WTC11 (cell line): Measurements from ENCODE around the gene SHMT1. TPM values are rescaled to one million over a fixed set of nuclear protein-coding genes. Genes with fewer than 3 reads are reported as not detected.

Experiments
- ATAC-seq: fragments of 200-7000 bp; cut with Tn5 transposase; 2 replicates; pipeline ENCODE4 v1.10.0; 2021; ENCODE audit warnings: mild to moderate bottlenecking, moderate library complexity
- CTCF ChIA-PET: fragments of 300-600 bp; sonication (Branson Sonifier 250); formaldehyde crosslinking; loops from one replicate; lab custom pipeline; 2021; ENCODE audit warnings: antibody characterized with exemption; lab: Charles Lee
- POLR2A ChIA-PET: fragments of 350-600 bp; sonication (Branson Sonifier 250); formaldehyde crosslinking; loops from one replicate; lab custom pipeline; 2021; ENCODE audit warnings: antibody characterized with exemption; lab: Charles Lee
- DNase-seq: peaks from one replicate; pipeline ENCODE4 v3.0.0; 2021; ENCODE audit warnings: low spot score
- H3K27ac Mint-ChIP-seq: 2 replicates; pipeline ENCODE4 v1.8.0; 2021; ENCODE audit warnings: mixed read lengths
- H3K27me3 Mint-ChIP-seq: 2 replicates; pipeline ENCODE4 v1.8.0; 2021; ENCODE audit warnings: low read depth, mild to moderate bottlenecking, moderate library complexity, mixed read lengths
- H3K36me3 Mint-ChIP-seq: 2 replicates; pipeline ENCODE4 v1.8.0; 2021; ENCODE audit warnings: mixed read lengths
- H3K4me1 Mint-ChIP-seq: 2 replicates; pipeline ENCODE4 v1.8.0; 2022; ENCODE audit warnings: mixed read lengths
- H3K4me3 Mint-ChIP-seq: 2 replicates; pipeline ENCODE4 v1.8.0; 2021; ENCODE audit warnings: mild to moderate bottlenecking, moderate library complexity, mixed read lengths
- H3K9me3 Mint-ChIP-seq: 2 replicates; pipeline ENCODE4 v1.8.0; 2021; ENCODE audit warnings: mixed read lengths
- CREM ChIP-seq: sonication (generic); formaldehyde crosslinking; IDR thresholded peaks from 2 replicates; pipeline ENCODE4 v1.8.1; 2022; ENCODE audit warnings: mild to moderate bottlenecking, missing genetic modification reagents, moderate library complexity
- FOXJ3 ChIP-seq: sonication (generic); formaldehyde crosslinking; IDR thresholded peaks from 2 replicates; pipeline ENCODE4 v1.9.0; 2021; ENCODE audit warnings: missing genetic modification reagents, mild to moderate bottlenecking, borderline replicate concordance
- GRHL2 ChIP-seq: fragments of 250-450 bp; sonication (Bioruptor Pico); IDR thresholded peaks from 2 replicates; pipeline ENCODE4 v1.8.0; 2022; ENCODE audit warnings: mild to moderate bottlenecking, moderate library complexity; ENCODE audit not compliant: insufficient replicate concordance, severe bottlenecking
- JUN ChIP-seq: sonication (generic); formaldehyde crosslinking; IDR thresholded peaks from 2 replicates; pipeline ENCODE4 v1.8.0; 2023; ENCODE audit warnings: mild to moderate bottlenecking, missing genetic modification reagents
- KAT7 ChIP-seq: sonication (generic); formaldehyde crosslinking; IDR thresholded peaks from 2 replicates; pipeline ENCODE4 v1.8.1; 2023; ENCODE audit warnings: missing genetic modification reagents, mild to moderate bottlenecking, borderline replicate concordance
- NFE2L1 ChIP-seq: sonication (generic); formaldehyde crosslinking; IDR thresholded peaks from 2 replicates; pipeline ENCODE4 v1.8.1; 2023; ENCODE audit warnings: missing genetic modification reagents
- NR1H2 ChIP-seq: sonication (generic); formaldehyde crosslinking; IDR thresholded peaks from 2 replicates; pipeline ENCODE4 v1.9.0; 2021; ENCODE audit warnings: mild to moderate bottlenecking, moderate library complexity, missing genetic modification reagents
- TCF7 ChIP-seq: sonication (generic); formaldehyde crosslinking; IDR thresholded peaks from 2 replicates; pipeline ENCODE4 v1.8.0; 2022; ENCODE audit warnings: mild to moderate bottlenecking, low read depth, missing genetic modification reagents, moderate library complexity
- TEAD4 ChIP-seq: sonication (generic); formaldehyde crosslinking; IDR thresholded peaks from 2 replicates; pipeline ENCODE4 v1.8.0; 2022; ENCODE audit warnings: mild to moderate bottlenecking, missing genetic modification reagents
- ZNF138 ChIP-seq: sonication (generic); formaldehyde crosslinking; conservative IDR thresholded peaks from 2 replicates; pipeline ENCODE4 v1.8.1; 2022; ENCODE audit warnings: mild to moderate bottlenecking, moderate library complexity, missing genetic modification reagents
- ZNF263 ChIP-seq: sonication (generic); formaldehyde crosslinking; IDR thresholded peaks from 2 replicates; pipeline ENCODE4 v1.8.1; 2022; ENCODE audit warnings: low read depth, mild to moderate bottlenecking, moderate library complexity, missing genetic modification reagents
- total RNA-seq: library from RNA; stranded (reverse); gene quantifications from 3 replicates; pipeline ENCODE4 v1.2.3, GENCODE V29; 2021
- TF ChIP-seq, protein P1 (sequence below): sonication (generic); formaldehyde crosslinking; IDR thresholded peaks from 2 replicates; pipeline ENCODE4 v1.8.1; 2022; ENCODE audit warnings: missing genetic modification reagents, borderline replicate concordance
- TF ChIP-seq, protein P2 (sequence below): sonication (generic); formaldehyde crosslinking; IDR thresholded peaks from 2 replicates; pipeline ENCODE4 v1.8.1; 2022; ENCODE audit warnings: mild to moderate bottlenecking, moderate library complexity, missing genetic modification reagents
- TF ChIP-seq, protein P3 (sequence below): sonication (generic); formaldehyde crosslinking; IDR thresholded peaks from 2 replicates; pipeline ENCODE4 v1.8.0; 2022; ENCODE audit warnings: mild to moderate bottlenecking, missing genetic modification reagents
- TF ChIP-seq, protein P4 (sequence below): sonication (generic); formaldehyde crosslinking; conservative IDR thresholded peaks from 2 replicates; pipeline ENCODE4 v1.8.1; 2022; ENCODE audit warnings: mild to moderate bottlenecking, missing genetic modification reagents
- TF ChIP-seq, protein P5 (sequence below): sonication (generic); formaldehyde crosslinking; IDR thresholded peaks from 2 replicates; pipeline ENCODE4 v1.8.1; 2023; ENCODE audit warnings: mild to moderate bottlenecking, missing genetic modification reagents, moderate library complexity
- TF ChIP-seq, protein P6 (sequence below): sonication (generic); formaldehyde crosslinking; IDR thresholded peaks from 2 replicates; pipeline ENCODE4 v1.8.0; 2023; ENCODE audit warnings: missing genetic modification reagents
- TF ChIP-seq, protein P7 (sequence below): sonication (generic); formaldehyde crosslinking; IDR thresholded peaks from 2 replicates; pipeline ENCODE4 v1.8.1; 2022; ENCODE audit warnings: mild to moderate bottlenecking, missing genetic modification reagents, moderate library complexity, borderline replicate concordance

SHMT1 gene
- total RNA-seq, 1 experiment from 2014 or later = 49.2 TPM

DNA sequence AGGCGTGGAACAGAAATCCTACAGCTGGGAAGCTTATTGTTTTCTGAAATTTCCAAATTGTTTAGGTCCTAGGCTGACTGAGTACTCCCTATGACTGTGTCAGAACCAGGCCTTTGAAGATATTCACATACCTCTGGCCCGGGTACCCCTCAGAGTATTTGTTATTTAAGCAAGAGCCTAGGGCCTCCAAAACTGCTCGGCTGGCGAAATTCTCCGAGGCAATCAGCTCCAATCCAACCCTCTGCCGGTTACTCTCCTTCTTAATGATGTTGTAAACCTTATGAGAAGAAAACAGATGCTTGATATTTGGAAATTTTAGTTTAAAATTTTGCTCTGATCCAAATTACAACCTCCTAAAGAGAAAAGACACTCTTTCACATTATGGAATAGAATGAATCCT is 9.8 kb downstream of the SHMT1 start:
- Mint-ChIP-seq H3K9me3 (no peaks in the 10 kb centered on the region), H3K4me1 (no peaks in the 10 kb centered on the region), H3K36me3 (peaks cover 54% of the 10 kb centered on the region), H3K4me3 (no peak overlapping the region), H3K27ac (no peak overlapping the region), H3K27me3 (no peaks in the 10 kb centered on the region)
- TF ChIP-seq CREM (CRISPR knock-in tag) (no peak), TCF7 (CRISPR knock-in tag) (no peak), TEAD4 (CRISPR knock-in tag) (no peak), GRHL2 (CRISPR knock-in tag) (no peak)
- TF ChIP-seq, protein P1, sequence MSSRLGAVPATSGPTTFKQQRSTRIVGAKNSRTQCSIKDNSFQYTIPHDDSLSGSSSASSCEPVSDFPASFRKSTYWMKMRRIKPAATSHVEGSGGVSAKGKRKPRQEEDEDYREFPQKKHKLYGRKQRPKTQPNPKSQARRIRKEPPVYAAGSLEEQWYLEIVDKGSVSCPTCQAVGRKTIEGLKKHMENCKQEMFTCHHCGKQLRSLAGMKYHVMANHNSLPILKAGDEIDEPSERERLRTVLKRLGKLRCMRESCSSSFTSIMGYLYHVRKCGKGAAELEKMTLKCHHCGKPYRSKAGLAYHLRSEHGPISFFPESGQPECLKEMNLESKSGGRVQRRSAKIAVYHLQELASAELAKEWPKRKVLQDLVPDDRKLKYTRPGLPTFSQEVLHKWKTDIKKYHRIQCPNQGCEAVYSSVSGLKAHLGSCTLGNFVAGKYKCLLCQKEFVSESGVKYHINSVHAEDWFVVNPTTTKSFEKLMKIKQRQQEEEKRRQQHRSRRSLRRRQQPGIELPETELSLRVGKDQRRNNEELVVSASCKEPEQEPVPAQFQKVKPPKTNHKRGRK (CRISPR knock-in tag) = no peak
- TF ChIP-seq, protein P2, sequence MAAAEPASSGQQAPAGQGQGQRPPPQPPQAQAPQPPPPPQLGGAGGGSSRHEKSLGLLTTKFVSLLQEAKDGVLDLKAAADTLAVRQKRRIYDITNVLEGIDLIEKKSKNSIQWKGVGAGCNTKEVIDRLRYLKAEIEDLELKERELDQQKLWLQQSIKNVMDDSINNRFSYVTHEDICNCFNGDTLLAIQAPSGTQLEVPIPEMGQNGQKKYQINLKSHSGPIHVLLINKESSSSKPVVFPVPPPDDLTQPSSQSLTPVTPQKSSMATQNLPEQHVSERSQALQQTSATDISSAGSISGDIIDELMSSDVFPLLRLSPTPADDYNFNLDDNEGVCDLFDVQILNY (CRISPR knock-in tag) = no peak
- CTCF ChIA-PET = no interaction called here
- POLR2A ChIA-PET = interaction anchor here (0.9 kb wide), 1 partner anchor 10 kb away, joined by 3 read pairs; the partner anchor contains the start of gene SHMT1
- DNase-seq (no peak), ATAC-seq (no peak)

DNA sequence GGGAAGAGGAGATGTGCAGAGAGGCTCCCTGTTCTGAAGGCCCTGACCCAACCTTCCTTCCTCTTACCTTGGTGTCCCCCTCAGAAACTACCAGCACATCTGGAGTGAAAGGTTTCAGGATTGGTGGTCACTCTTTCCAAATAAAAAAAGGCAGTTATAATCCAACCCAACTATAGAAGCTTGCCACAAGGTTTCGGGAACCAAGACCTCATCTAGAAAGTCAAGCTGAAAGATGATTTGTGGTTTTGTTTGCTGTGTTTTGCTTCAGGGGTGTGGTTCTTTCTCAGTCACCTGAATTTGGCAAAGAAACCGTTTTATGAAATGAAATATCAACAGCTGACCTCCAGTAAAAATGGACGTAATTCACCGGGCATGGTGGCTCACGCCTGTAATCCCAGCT is 19.3 kb downstream of the SHMT1 start:
- Mint-ChIP-seq H3K4me3 (no peak overlapping the region), H3K9me3 (peaks cover 6% of the 10 kb centered on the region), H3K4me1 (no peaks in the 10 kb centered on the region), H3K27me3 (no peaks in the 10 kb centered on the region), H3K27ac (no peak overlapping the region), H3K36me3 (peaks cover 78% of the 10 kb centered on the region)
- DNase-seq (no peak), ATAC-seq (no peak)
- CTCF ChIA-PET = no interaction called here
- POLR2A ChIA-PET = no interaction called here
- TF ChIP-seq, protein P3, sequence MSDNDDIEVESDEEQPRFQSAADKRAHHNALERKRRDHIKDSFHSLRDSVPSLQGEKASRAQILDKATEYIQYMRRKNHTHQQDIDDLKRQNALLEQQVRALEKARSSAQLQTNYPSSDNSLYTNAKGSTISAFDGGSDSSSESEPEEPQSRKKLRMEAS (CRISPR knock-in tag) = no peak
- TF ChIP-seq, protein P4, sequence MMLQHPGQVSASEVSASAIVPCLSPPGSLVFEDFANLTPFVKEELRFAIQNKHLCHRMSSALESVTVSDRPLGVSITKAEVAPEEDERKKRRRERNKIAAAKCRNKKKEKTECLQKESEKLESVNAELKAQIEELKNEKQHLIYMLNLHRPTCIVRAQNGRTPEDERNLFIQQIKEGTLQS (CRISPR knock-in tag) = no peak
- TF ChIP-seq, protein P5, sequence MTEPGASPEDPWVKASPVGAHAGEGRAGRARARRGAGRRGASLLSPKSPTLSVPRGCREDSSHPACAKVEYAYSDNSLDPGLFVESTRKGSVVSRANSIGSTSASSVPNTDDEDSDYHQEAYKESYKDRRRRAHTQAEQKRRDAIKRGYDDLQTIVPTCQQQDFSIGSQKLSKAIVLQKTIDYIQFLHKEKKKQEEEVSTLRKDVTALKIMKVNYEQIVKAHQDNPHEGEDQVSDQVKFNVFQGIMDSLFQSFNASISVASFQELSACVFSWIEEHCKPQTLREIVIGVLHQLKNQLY (CRISPR knock-in tag) = no peak
- TF ChIP-seq NFE2L1 (CRISPR knock-in tag) (no peak), KAT7 (no peak), FOXJ3 (CRISPR knock-in tag) (no peak), TEAD4 (CRISPR knock-in tag) (no peak), NR1H2 (CRISPR knock-in tag) (no peak), CREM (CRISPR knock-in tag) (no peak), JUN (CRISPR knock-in tag) (no peak), ZNF138 (no peak), ZNF263 (CRISPR knock-in tag) (no peak)
- TF ChIP-seq, protein P6, sequence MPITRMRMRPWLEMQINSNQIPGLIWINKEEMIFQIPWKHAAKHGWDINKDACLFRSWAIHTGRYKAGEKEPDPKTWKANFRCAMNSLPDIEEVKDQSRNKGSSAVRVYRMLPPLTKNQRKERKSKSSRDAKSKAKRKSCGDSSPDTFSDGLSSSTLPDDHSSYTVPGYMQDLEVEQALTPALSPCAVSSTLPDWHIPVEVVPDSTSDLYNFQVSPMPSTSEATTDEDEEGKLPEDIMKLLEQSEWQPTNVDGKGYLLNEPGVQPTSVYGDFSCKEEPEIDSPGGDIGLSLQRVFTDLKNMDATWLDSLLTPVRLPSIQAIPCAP (CRISPR knock-in tag) = no peak
- TF ChIP-seq, protein P2 (CRISPR knock-in tag) = no peak
- TF ChIP-seq, protein P7, sequence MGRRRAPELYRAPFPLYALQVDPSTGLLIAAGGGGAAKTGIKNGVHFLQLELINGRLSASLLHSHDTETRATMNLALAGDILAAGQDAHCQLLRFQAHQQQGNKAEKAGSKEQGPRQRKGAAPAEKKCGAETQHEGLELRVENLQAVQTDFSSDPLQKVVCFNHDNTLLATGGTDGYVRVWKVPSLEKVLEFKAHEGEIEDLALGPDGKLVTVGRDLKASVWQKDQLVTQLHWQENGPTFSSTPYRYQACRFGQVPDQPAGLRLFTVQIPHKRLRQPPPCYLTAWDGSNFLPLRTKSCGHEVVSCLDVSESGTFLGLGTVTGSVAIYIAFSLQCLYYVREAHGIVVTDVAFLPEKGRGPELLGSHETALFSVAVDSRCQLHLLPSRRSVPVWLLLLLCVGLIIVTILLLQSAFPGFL (CRISPR knock-in tag) = no peak
